ENCODE measurements around the gene STAG3. TPM values are rescaled to one million over a fixed set of nuclear protein-coding genes. Genes with fewer than 3 reads are reported as not detected.
A peak's percentile ranks its signal among the peaks of the same experiment; 100 is the strongest.
"Not testable (repeated sequence)": the region's sequence is repeated elsewhere in the genome, so short reads cannot be mapped to it uniquely, and the experiment has no call there.

STAG3 gene
- total RNA-seq, 1 experiment from 2014 or later, result 8.3 TPM

- no peak for DNase-seq (ENCODE audit: low read depth)
Observed at GRCh38 chr7:100212631-100213286, 35.0 kb downstream of the STAG3 start.

- no peak for DNase-seq (ENCODE audit: low read depth)
Observed at GRCh38 chr7:100213672-100214071, 36.0 kb downstream of the STAG3 start.

- DNase-seq (ENCODE audit: low read depth), result not testable (repeated sequence)
Observed at GRCh38 chr7:100214356-100214755, 36.6 kb downstream of the STAG3 start.

- peak; percentile 29 for DNase-seq (ENCODE audit: low read depth)
Observed at GRCh38 chr7:100215895-100216294, 38.2 kb downstream of the STAG3 start.

GRCh38 chr7:100217934-100218333 is 40.2 kb downstream of the STAG3 start:
- DNase-seq (ENCODE audit: low read depth), result peak; percentile 41

GRCh38 chr7:100219271-100219737 is 41.6 kb downstream of the STAG3 start:
- DNase-seq (ENCODE audit: low read depth), result no peak

GRCh38 chr7:100219801-100220585 is 42.3 kb downstream of the STAG3 start, which contains the start of gene PVRIG:
PVRIG (plus strand) TSS chr7:100219949; CDS start chr7:100219971, 22 bp downstream.
- not testable (repeated sequence) for DNase-seq (ENCODE audit: low read depth)

- DNase-seq (ENCODE audit: low read depth), result no peak
Observed at GRCh38 chr7:100220586-100221230, 43.0 kb downstream of the STAG3 start.

GRCh38 chr7:100221231-100221718 is 43.6 kb downstream of the STAG3 start:
- no peak for DNase-seq (ENCODE audit: low read depth)

- no peak for DNase-seq (ENCODE audit: low read depth)
Observed at GRCh38 chr7:100221767-100222444, 44.2 kb downstream of the STAG3 start.

GRCh38 chr7:100222445-100223132 is 44.9 kb downstream of the STAG3 start:
- DNase-seq (ENCODE audit: low read depth), result no peak

- DNase-seq (ENCODE audit: low read depth), result not testable (repeated sequence)
Observed at GRCh38 chr7:100223376-100223927, 45.7 kb downstream of the STAG3 start.

GRCh38 chr7:100224891-100225290 is 47.2 kb downstream of the STAG3 start:
- DNase-seq (ENCODE audit: low read depth), result not testable (repeated sequence)

GRCh38 chr7:100234660-100235317 is 57.1 kb downstream of the STAG3 start:
- not testable (repeated sequence) for DNase-seq (ENCODE audit: low read depth)

- not testable (repeated sequence) for DNase-seq (ENCODE audit: low read depth)
Observed at GRCh38 chr7:100239975-100240374, 62.3 kb downstream of the STAG3 start.

GRCh38 chr7:100243385-100243784 is 65.7 kb downstream of the STAG3 start:
- not testable (repeated sequence) for DNase-seq (ENCODE audit: low read depth)

GRCh38 chr7:100244988-100245605 is 67.4 kb downstream of the STAG3 start:
- not testable (repeated sequence) for DNase-seq (ENCODE audit: low read depth)

- DNase-seq (ENCODE audit: low read depth), result peak; percentile 22
Observed at GRCh38 chr7:100246121-100246864, 68.6 kb downstream of the STAG3 start.

GRCh38 chr7:100246865-100247137 is 69.1 kb downstream of the STAG3 start:
- DNase-seq (ENCODE audit: low read depth), result not testable (repeated sequence)

Data from M059J (cell line).